ENCODE measurements around the gene KIR3DL2.
"Not testable (repeated sequence)": the region's sequence is repeated elsewhere in the genome, so short reads cannot be mapped to it uniquely, and the experiment has no call there.

DNA sequence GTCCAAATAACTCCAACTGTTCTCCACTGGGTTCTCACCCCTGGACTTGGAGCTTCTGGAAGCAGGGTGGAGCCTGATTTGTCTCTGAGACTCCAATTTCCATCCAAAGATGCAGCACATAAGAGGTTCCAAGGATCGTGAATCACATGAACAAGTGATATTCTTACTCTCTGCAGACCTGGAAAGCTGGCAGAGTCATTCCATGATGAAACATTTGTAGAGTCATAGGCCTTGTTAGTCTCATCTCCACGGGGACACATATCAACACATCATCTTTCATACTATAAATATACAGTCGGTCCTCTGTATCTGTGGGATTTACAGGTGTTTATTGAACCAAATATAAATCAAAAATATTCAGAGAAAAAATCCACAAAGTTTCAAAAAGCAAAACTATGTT lies 35.7 kb upstream of the KIR3DL2 start:
- TF ChIP-seq EZH2phosphoT487 (IDR thresholded peaks at IDR 0.05; ENCODE audit: unreplicated experiment); EZH2 (IDR thresholded peaks at IDR 0.05; ENCODE audit: low read depth, unreplicated experiment); STAT1 (IDR thresholded peaks at IDR 0.05; ENCODE audit: unreplicated experiment); JUNB (IDR thresholded peaks at IDR 0.05; ENCODE audit: unreplicated experiment); POLR2AphosphoS5 (IDR thresholded peaks at IDR 0.05; ENCODE audit: low read depth): not testable (repeated sequence)
- TF ChIP-seq, protein P1, sequence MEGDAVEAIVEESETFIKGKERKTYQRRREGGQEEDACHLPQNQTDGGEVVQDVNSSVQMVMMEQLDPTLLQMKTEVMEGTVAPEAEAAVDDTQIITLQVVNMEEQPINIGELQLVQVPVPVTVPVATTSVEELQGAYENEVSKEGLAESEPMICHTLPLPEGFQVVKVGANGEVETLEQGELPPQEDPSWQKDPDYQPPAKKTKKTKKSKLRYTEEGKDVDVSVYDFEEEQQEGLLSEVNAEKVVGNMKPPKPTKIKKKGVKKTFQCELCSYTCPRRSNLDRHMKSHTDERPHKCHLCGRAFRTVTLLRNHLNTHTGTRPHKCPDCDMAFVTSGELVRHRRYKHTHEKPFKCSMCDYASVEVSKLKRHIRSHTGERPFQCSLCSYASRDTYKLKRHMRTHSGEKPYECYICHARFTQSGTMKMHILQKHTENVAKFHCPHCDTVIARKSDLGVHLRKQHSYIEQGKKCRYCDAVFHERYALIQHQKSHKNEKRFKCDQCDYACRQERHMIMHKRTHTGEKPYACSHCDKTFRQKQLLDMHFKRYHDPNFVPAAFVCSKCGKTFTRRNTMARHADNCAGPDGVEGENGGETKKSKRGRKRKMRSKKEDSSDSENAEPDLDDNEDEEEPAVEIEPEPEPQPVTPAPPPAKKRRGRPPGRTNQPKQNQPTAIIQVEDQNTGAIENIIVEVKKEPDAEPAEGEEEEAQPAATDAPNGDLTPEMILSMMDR (conservative IDR thresholded peaks at IDR 0.05; ENCODE audit: low read depth in 2 of 2): not testable (repeated sequence)
- TF ChIP-seq, protein P2, sequence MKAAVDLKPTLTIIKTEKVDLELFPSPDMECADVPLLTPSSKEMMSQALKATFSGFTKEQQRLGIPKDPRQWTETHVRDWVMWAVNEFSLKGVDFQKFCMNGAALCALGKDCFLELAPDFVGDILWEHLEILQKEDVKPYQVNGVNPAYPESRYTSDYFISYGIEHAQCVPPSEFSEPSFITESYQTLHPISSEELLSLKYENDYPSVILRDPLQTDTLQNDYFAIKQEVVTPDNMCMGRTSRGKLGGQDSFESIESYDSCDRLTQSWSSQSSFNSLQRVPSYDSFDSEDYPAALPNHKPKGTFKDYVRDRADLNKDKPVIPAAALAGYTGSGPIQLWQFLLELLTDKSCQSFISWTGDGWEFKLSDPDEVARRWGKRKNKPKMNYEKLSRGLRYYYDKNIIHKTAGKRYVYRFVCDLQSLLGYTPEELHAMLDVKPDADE (IDR thresholded peaks at IDR 0.05): not testable (repeated sequence)
